Measurements from ENCODE around the gene TMEM156.

The TMEM156 gene
- 8.1 to 16.3 (median 11.2) reads per million in 4 experiments for total RNA-seq

- DNase-seq: no peak
Measured at GRCh38 chr4:39032218-39033085, at the start of gene TMEM156. TMEM156 (minus strand) TSS chr4:39032409; CDS start chr4:39032313, 96 bp downstream.

- DNase-seq: no peak
Measured at GRCh38 chr4:39078829-39079228, 46.6 kb upstream of the TMEM156 start.

GRCh38 chr4:39068907-39069306 is 36.7 kb upstream of the TMEM156 start:
- no peak for DNase-seq

- DNase-seq: no peak
Measured at GRCh38 chr4:39067451-39067850, 35.2 kb upstream of the TMEM156 start.

GRCh38 chr4:39067031-39067430 is 34.8 kb upstream of the TMEM156 start:
- no peak for DNase-seq

- DNase-seq: no peak
Measured at GRCh38 chr4:39066371-39066770, 34.2 kb upstream of the TMEM156 start.

- DNase-seq: no peak
Measured at GRCh38 chr4:39063430-39063829, 31.2 kb upstream of the TMEM156 start.

GRCh38 chr4:39062770-39063097 is 30.5 kb upstream of the TMEM156 start:
- no peak for DNase-seq

GRCh38 chr4:39062094-39062769 is 30.0 kb upstream of the TMEM156 start, which contains the start of gene KLHL5:
KLHL5 (plus strand) TSS chr4:39062232; CDS start chr4:39062653, 421 bp downstream.
- DNase-seq: no peak

GRCh38 chr4:39061457-39061856 is 29.2 kb upstream of the TMEM156 start:
- DNase-seq: no peak

- no peak for DNase-seq
Measured at GRCh38 chr4:39056023-39056422, 23.8 kb upstream of the TMEM156 start.

GRCh38 chr4:39054497-39054896 is 22.3 kb upstream of the TMEM156 start:
- no peak for DNase-seq

GRCh38 chr4:39053983-39054382 is 21.8 kb upstream of the TMEM156 start:
- DNase-seq: no peak

GRCh38 chr4:39051492-39051891 is 19.3 kb upstream of the TMEM156 start:
- no peak for DNase-seq

- no peak for DNase-seq
Measured at GRCh38 chr4:39050590-39050989, 18.4 kb upstream of the TMEM156 start.

- DNase-seq: no peak
Measured at GRCh38 chr4:39048311-39048710, 16.1 kb upstream of the TMEM156 start.

GRCh38 chr4:39047681-39048080 is 15.5 kb upstream of the TMEM156 start:
- no peak for DNase-seq

GRCh38 chr4:39046249-39046648 is 14.0 kb upstream of the TMEM156 start:
- DNase-seq: no peak

GRCh38 chr4:39045827-39046221 is 13.6 kb upstream of the TMEM156 start:
- DNase-seq: no peak

- DNase-seq: no peak
Measured at GRCh38 chr4:39044956-39045826, 13.0 kb upstream of the TMEM156 start.

- DNase-seq: peak; percentile 93
Measured at GRCh38 chr4:39044364-39044955, 12.3 kb upstream of the TMEM156 start.

GRCh38 chr4:39043861-39044363 is 11.7 kb upstream of the TMEM156 start:
- peak; percentile 7 for DNase-seq
